PC-3 (cell line): ENCODE data around the gene MCTP2. TPM values are rescaled to one million over a fixed set of nuclear protein-coding genes. Genes with fewer than 3 reads are reported as not detected.

Experiments used
- ATAC-seq: fragments of 200-7000 bp; cut with Tn5 transposase; 2 replicates; pipeline ENCODE4 v1.9.1; 2020; ENCODE audit warnings: mild to moderate bottlenecking, moderate library complexity
- BruUV-seq: library from RNA; stranded (reverse); fragments of 400-500 nt; replicated peaks from 2 replicates; lab custom pipeline; 2021; lab: Mats Ljungman, UMichigan
- CTCF ChIA-PET: fragments of 300-600 bp; sonication (Branson Sonifier 250); formaldehyde crosslinking; loops from one replicate; lab custom pipeline; 2022; ENCODE audit warnings: antibody characterized with exemption; lab: Charles Lee
- POLR2A ChIA-PET: fragments of 300-600 bp; sonication (Branson Sonifier 250); formaldehyde crosslinking; loops from one replicate; lab custom pipeline; 2022; ENCODE audit warnings: antibody characterized with exemption; ENCODE audit not compliant: unreplicated experiment; lab: Charles Lee
- DNase-seq: peaks from one replicate; pipeline ENCODE4 v3.0.0-alpha.2; 2015
- H2AFZ ChIP-seq: fragments of 300-600 bp; sonication (generic); 2 replicates; pipeline ENCODE4 v1.6.0; 2016; ENCODE audit warnings: antibody characterized with exemption, low read length
- H3F3A ChIP-seq: fragments of 300-600 bp; sonication (generic); one replicate; pipeline ENCODE4 v1.6.0; 2017; ENCODE audit warnings: antibody characterized with exemption, low read length, control low read depth, mild to moderate bottlenecking; ENCODE audit not compliant: unreplicated experiment
- H3K27ac ChIP-seq: fragments of 300-600 bp; sonication (generic); 2 replicates; pipeline ENCODE4 v1.5.1; 2016; ENCODE audit warnings: mild to moderate bottlenecking, low read length
- H3K27me3 ChIP-seq: fragments of 300-600 bp; sonication (generic); 2 replicates; pipeline ENCODE4 v1.6.1; 2016; ENCODE audit warnings: low read length, mixed read lengths
- H3K36me3 ChIP-seq: fragments of 300-600 bp; sonication (generic); 2 replicates; pipeline ENCODE4 v1.6.1; 2016; ENCODE audit warnings: low read depth, mixed run types, low read length, mixed read lengths
- H3K4me1 ChIP-seq: fragments of 300-600 bp; sonication (generic); 2 replicates; pipeline ENCODE4 v1.5.1; 2016; ENCODE audit warnings: low read length; ENCODE audit not compliant: insufficient read depth
- H3K4me2 ChIP-seq: fragments of 300-600 bp; sonication (generic); 2 replicates; pipeline ENCODE4 v1.6.0; 2016; ENCODE audit warnings: low read length
- H3K4me3 ChIP-seq: fragments of 300-600 bp; sonication (generic); 2 replicates; pipeline ENCODE4 v1.5.1; 2016; ENCODE audit warnings: mild to moderate bottlenecking, low read length, mixed read lengths
- H3K79me2 ChIP-seq: fragments of 300-600 bp; sonication (generic); 2 replicates; pipeline ENCODE4 v1.6.1; 2017; ENCODE audit warnings: low read length, mixed read lengths
- H3K9ac ChIP-seq: fragments of 300-600 bp; sonication (generic); 2 replicates; pipeline ENCODE4 v1.6.0; 2016; ENCODE audit warnings: mild to moderate bottlenecking, low read length
- H3K9me2 ChIP-seq: fragments of 300-600 bp; sonication (generic); replicated peaks from 2 replicates; pipeline ENCODE4 v1.6.1; 2016; ENCODE audit warnings: mixed run types, low read length, mixed read lengths
- H3K9me3 ChIP-seq: fragments of 300-600 bp; sonication (generic); 2 replicates; pipeline ENCODE4 v1.6.1; 2016; ENCODE audit warnings: low read length, mixed read lengths
- H4K20me1 ChIP-seq: fragments of 300-600 bp; sonication (generic); 2 replicates; pipeline ENCODE4 v1.6.1; 2016; ENCODE audit warnings: low read length, mixed read lengths
- EZH2 ChIP-seq: fragments of 300-600 bp; sonication (generic); IDR thresholded peaks from one replicate; pipeline ENCODE4 v1.6.1; 2017; ENCODE audit warnings: antibody characterized with exemption, mild to moderate bottlenecking, low read length; ENCODE audit not compliant: unreplicated experiment
- EZH2phosphoT487 ChIP-seq: fragments of 300-600 bp; sonication (generic); IDR thresholded peaks from 2 replicates; pipeline ENCODE4 v1.6.1; 2018; ENCODE audit warnings: mild to moderate bottlenecking, antibody characterized with exemption, low read length, borderline replicate concordance
- intact Hi-C: fragments of 100-400 bp; cut with micrococcal nuclease; formaldehyde crosslinking; loops from 2 replicates; pipeline ENCODE4 v1.9.0; 2023
- total RNA-seq: library from RNA; depleted of rRNA; stranded (reverse); fragments of >200 nt; gene quantifications from 2 replicates; pipeline ENCODE4 v1.2.3, GENCODE V29; 2014
- TF ChIP-seq, protein P1 (sequence below): fragments of 300-600 bp; sonication (generic); conservative IDR thresholded peaks from 2 replicates; pipeline ENCODE4 v1.5.1; 2017; ENCODE audit warnings: antibody characterized with exemption, low read depth, mild to moderate bottlenecking, low read length

Gene MCTP2
- total RNA-seq, 1 experiment from 2014 or later, result 6.2 TPM

DNA sequence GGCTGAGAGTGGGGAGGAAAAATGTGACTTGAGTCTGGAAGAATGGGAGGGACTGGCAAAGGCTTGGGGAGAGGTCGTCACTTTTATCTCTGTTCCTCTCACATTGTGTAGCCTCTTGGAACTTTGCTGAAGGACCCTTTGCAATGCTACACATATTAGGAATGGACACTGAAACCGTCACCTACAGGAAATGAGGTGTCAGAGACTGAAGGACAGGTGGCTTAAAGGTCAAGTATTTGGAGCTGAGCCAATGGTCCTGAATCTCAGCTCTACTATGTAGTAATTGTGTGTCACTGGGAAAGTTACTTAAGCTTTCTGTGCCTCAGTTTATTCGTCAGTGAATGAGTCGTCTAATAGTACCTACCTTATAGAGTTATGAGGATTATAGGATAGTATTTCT is 14.7 kb downstream of the MCTP2 start:
- Histone ChIP-seq H3K9me2 (no peaks in the 10 kb centered on the region), H3F3A (no peaks in the 10 kb centered on the region), H3K4me1 (peaks cover 10% of the 10 kb centered on the region; the same call in 1 of the 2 replicates), H3K27me3 (no peaks in the 10 kb centered on the region), H3K9me3 (no peaks in the 10 kb centered on the region), H3K79me2 (0 out of 2 replicates have a peak, but pooled peaks cover 4% of the 10 kb centered on the region), H3K36me3 (no peaks in the 10 kb centered on the region), H2AFZ (no peak overlapping the region), H3K4me2 (no peak overlapping the region), H3K27ac (no peak overlapping the region), H4K20me1 (no peaks in the 10 kb centered on the region), H3K9ac (no peak overlapping the region), H3K4me3 (no peak overlapping the region)
- ATAC-seq (no peak), DNase-seq (no peak)
- BruUV-seq, result no TSS peak
- no peak for TF ChIP-seq EZH2phosphoT487
- TF ChIP-seq, protein P1, sequence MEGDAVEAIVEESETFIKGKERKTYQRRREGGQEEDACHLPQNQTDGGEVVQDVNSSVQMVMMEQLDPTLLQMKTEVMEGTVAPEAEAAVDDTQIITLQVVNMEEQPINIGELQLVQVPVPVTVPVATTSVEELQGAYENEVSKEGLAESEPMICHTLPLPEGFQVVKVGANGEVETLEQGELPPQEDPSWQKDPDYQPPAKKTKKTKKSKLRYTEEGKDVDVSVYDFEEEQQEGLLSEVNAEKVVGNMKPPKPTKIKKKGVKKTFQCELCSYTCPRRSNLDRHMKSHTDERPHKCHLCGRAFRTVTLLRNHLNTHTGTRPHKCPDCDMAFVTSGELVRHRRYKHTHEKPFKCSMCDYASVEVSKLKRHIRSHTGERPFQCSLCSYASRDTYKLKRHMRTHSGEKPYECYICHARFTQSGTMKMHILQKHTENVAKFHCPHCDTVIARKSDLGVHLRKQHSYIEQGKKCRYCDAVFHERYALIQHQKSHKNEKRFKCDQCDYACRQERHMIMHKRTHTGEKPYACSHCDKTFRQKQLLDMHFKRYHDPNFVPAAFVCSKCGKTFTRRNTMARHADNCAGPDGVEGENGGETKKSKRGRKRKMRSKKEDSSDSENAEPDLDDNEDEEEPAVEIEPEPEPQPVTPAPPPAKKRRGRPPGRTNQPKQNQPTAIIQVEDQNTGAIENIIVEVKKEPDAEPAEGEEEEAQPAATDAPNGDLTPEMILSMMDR, result no peak
- TF ChIP-seq EZH2, result no peak
- CTCF ChIA-PET, result no interaction called here
- POLR2A ChIA-PET, result no interaction called here
- intact Hi-C loops, result no loop called here

DNA sequence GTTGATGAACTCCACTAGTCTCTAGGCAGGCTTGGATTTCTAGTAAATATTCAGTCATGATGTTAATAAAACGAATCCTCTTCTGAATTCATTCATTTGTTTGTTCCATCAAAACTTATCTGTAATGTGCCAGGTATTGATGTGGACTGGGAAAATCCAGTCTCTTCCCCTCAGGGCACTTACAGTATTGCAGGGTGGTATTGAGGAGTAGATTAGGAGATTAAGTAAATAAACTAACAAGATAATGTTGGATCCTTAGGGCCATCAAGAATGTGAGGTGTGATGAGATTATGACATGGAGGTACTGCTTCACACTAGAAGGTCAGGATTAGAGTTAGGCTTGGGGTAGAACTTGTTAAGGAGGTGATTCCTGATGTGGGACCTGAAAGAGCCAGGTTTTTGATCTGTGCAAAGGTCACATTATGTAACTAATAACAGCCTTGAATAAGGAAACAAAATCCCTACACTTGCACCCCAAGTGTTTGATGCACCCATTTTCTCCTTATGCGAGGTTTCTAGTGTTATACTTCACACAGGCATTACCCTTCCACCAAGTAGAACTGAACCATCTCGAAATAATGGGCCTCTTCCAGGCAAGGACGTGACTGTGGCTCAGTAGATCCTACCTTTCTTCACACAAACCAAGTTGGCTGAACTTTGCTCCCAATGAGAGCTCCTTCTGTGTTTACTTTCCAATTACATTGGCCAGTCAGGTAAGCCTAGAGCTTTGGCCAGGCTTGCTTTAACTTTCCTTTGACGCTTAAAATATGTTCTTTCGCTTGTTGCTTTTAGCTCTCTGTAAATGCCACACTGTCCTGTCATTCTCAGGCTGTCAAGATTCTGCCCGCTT is 16.7 kb downstream of the MCTP2 start:
- Histone ChIP-seq H3K9ac (no peak overlapping the region), H3K4me3 (peak overlapping the region; percentile 11; the same call in 1 of the 2 replicates), H3K4me1 (peaks cover 10% of the 10 kb centered on the region; the same call in 1 of the 2 replicates), H3K79me2 (no peaks in the 10 kb centered on the region), H3K9me2 (no peaks in the 10 kb centered on the region), H3K9me3 (no peaks in the 10 kb centered on the region), H4K20me1 (no peaks in the 10 kb centered on the region), H3K36me3 (no peaks in the 10 kb centered on the region), H3F3A (no peaks in the 10 kb centered on the region), H2AFZ (no peak overlapping the region), H3K4me2 (peak overlapping the region; percentile 47), H3K27me3 (no peaks in the 10 kb centered on the region), H3K27ac (0 out of 2 replicates have a peak overlapping the region, but pooled peaks have one; percentile 11)
- intact Hi-C loops, result no loop called here
- no TSS peak for BruUV-seq
- ChIA-PET CTCF (no interaction called here), POLR2A (no interaction called here)
- DNase-seq, result peak; percentile 35
- no peak for ATAC-seq
- TF ChIP-seq, protein P1, result no peak
- TF ChIP-seq EZH2phosphoT487 (no peak), EZH2 (no peak)

DNA sequence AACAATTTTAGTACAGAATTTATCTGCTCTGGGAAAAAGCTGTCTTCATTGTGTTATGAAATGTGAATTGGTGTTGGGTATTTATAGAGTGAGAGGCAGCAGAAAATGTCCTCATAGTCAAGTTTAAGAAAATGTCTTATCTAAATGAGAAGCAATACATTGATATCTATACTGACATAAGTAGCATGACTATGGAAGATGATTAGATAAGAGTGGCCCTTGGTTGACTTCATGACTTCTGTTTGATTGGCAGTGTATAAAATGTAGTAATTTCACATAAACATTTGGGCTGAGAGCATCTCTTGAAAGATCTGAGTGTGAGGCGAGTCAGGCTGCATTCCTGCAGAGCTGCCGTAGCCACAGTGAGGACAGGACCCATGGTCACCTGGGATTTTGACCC is 19.4 kb downstream of the MCTP2 start:
- Histone ChIP-seq H3K27ac (no peak overlapping the region), H3K9me3 (no peaks in the 10 kb centered on the region), H3K79me2 (no peaks in the 10 kb centered on the region), H3K27me3 (no peaks in the 10 kb centered on the region), H3K9ac (no peak overlapping the region), H3F3A (no peaks in the 10 kb centered on the region), H2AFZ (no peak overlapping the region), H4K20me1 (no peaks in the 10 kb centered on the region), H3K4me2 (no peak overlapping the region), H3K36me3 (no peaks in the 10 kb centered on the region), H3K4me1 (peaks cover 10% of the 10 kb centered on the region; the same call in 1 of the 2 replicates), H3K9me2 (no peaks in the 10 kb centered on the region), H3K4me3 (no peak overlapping the region)
- intact Hi-C loops, result no loop called here
- BruUV-seq, result no TSS peak
- ChIA-PET CTCF (no interaction called here), POLR2A (no interaction called here)
- TF ChIP-seq EZH2phosphoT487, result no peak
- no peak for TF ChIP-seq EZH2
- TF ChIP-seq, protein P1, result no peak
- no peak for DNase-seq
- ATAC-seq, result no peak
